HG03196 (cell line): ENCODE data around the gene ALDH3B2.

ENCODE experiments used
- ATAC-seq: cut with Tn5 transposase; IDR thresholded peaks from one replicate; pipeline ENCODE4 v1.9.1; 2021; ENCODE audit not compliant: unreplicated experiment

ALDH3B2 gene

GRCh38 chr11:67615728-67616430, 58.5 kb downstream of the ALDH3B2 start:
- no peak for ATAC-seq

DNA sequence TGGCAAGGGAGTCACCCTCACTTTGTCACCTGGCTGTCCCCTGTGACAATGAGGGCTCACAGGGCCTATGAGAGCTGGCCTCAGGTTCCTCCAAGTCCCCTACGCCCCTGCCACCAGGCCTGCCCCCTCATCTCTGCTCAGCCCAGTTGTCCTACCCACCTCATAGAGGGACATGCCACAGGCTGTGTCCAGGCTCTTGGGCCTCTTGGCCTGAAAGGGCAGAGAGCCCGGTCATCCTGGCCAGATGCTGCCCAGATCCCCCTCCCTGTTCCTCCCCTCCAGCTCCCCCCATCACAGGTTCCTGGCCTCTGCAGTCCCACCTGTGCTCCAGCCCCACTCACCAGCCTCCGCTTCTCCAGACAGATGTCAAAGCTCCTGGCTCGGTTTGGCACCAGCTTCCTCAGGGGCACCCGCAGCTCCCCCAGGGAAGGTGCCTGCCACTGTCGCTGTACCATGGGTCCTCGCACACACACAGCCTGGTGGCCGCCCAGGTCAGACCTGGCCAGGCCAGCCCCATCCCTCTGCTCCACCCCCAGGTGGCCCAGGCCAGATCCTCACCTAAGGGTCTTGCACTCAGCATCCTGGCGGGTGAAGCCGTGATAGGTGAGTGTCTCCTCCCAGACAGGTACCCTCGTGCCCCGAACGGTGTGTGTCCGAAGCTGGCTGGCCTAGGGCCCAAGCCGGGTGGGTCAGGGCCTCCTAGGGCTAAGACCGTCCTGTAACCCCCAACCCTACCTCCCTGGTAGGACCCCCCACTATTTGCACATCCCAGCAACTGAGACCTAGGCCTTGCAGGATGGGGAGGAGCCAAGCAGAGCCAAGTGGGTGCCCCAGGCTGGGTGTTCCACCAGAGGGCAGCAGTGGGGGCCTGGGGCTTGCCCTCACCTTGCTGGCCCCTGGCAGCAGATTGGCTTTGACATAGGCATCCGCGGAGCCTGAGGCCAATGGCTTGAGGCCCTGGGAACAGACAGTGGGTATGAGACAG, 59.4 kb downstream of the ALDH3B2 start:
- ATAC-seq: no peak

- ATAC-seq: peak; percentile 64
Observed at GRCh38 chr11:67613960-67614715, 60.3 kb downstream of the ALDH3B2 start.

DNA sequence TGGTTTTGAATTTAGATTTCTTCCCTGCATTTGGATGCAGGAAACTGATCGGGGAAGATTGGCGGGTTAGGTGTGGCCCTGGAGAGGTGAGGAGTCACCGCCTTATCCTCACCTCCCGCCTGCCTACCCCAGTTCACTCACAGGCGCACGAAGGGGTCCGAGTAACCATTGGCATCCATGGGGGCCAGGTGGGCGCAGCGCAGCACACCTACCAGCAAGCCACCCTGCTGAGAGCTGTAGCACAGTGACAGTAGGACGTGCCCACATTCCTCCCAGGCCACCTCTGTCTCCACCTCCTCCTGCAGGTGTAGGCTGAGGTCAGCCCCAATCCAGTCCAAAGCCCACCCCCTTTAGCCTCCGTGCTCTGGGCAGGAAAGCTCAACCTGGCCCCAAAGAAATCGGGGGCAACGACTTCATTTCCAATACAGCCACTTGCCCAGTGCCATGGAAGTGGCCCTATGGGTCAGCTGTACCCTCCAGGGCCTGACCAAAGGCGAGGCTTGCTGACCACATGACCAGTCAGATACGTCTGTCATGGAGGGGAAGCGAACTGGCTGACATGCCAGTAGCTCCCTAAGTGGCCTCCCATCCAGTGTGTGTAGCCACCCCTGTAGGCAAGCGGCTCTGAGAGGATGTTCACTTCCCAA, 61.0 kb downstream of the ALDH3B2 start:
- ATAC-seq: no peak

DNA sequence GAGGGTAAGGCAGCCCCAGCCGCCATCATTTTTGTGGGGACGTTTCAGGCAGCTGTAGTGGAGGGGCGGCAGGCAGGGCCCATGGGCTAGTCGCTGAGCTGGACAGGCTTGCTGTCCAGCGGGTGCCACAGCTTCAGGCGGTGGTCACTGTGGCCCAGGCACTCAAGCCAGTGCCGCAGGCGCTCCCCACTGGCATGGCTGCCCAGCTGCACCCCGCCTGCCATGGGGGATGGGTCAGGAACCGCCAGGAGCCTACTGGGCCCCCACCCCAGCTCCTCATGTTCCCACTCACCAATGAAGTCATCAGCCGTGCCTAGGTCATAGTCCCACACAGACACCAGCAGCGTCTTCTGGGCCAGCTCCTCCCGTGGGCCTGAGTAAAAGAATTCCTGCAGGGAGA, 61.7 kb downstream of the ALDH3B2 start:
- no peak for ATAC-seq
